ENCODE measurements around the gene PANX1.

DNA sequence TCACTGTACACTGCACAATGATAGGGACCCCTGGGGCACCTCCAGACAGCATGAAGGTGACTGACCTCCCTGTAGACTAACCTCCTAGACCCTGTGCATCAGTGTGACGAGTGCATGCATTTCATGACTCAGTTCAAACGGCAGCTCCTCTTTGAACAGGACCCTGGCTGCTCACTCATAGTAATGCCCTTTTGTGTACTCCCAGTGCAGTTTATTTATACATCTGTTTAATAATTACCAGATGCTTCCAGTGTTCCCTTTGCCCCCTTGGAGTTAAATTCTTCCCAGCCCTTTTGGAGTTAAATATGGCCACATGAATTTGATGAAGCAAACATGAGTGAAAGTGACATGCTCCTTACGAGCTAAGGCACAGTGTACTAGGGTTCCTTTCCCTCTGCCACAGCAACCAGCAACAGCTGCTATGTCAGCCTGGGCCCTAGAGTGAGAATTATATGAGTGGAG lies 72.4 kb downstream of the PANX1 start:
- TF ChIP-seq, protein P1, sequence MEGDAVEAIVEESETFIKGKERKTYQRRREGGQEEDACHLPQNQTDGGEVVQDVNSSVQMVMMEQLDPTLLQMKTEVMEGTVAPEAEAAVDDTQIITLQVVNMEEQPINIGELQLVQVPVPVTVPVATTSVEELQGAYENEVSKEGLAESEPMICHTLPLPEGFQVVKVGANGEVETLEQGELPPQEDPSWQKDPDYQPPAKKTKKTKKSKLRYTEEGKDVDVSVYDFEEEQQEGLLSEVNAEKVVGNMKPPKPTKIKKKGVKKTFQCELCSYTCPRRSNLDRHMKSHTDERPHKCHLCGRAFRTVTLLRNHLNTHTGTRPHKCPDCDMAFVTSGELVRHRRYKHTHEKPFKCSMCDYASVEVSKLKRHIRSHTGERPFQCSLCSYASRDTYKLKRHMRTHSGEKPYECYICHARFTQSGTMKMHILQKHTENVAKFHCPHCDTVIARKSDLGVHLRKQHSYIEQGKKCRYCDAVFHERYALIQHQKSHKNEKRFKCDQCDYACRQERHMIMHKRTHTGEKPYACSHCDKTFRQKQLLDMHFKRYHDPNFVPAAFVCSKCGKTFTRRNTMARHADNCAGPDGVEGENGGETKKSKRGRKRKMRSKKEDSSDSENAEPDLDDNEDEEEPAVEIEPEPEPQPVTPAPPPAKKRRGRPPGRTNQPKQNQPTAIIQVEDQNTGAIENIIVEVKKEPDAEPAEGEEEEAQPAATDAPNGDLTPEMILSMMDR (IDR thresholded peaks at IDR 0.05; ENCODE audit: low read length), result no peak
- TF ChIP-seq EZH2 (IDR thresholded peaks at IDR 0.05; ENCODE audit: borderline replicate concordance, low read length), result no peak

All from OCI-LY1 (cell line).